Measurements from ENCODE around the gene CEP44.
"Not testable (repeated sequence)": the region's sequence is repeated elsewhere in the genome, so short reads cannot be mapped to it uniquely, and the experiment has no call there.

CEP44 gene

GRCh38 chr4:174324725-174325124 lies 41.0 kb downstream of the CEP44 start:
- DNase-seq: no peak

- DNase-seq: no peak
These were observed 49.2 kb downstream of the CEP44 start for GRCh38 chr4:174332741-174333493.

GRCh38 chr4:174334628-174335027 lies 50.9 kb downstream of the CEP44 start:
- DNase-seq: no peak

GRCh38 chr4:174340714-174341113 lies 57.0 kb downstream of the CEP44 start:
- no peak for DNase-seq

- no peak for DNase-seq
These were observed 65.4 kb downstream of the CEP44 start for GRCh38 chr4:174349156-174349555.

- DNase-seq: no peak
These were observed 68.5 kb downstream of the CEP44 start for GRCh38 chr4:174352061-174352819.

- no peak for DNase-seq
These were observed 73.6 kb downstream of the CEP44 start for GRCh38 chr4:174357321-174357720.

GRCh38 chr4:174358410-174358809 lies 74.7 kb downstream of the CEP44 start:
- DNase-seq: no peak

- DNase-seq: no peak
These were observed 75.1 kb downstream of the CEP44 start for GRCh38 chr4:174358829-174359228.

- no peak for DNase-seq
These were observed 78.6 kb downstream of the CEP44 start for GRCh38 chr4:174362340-174362739.

- DNase-seq: not testable (repeated sequence)
These were observed 80.1 kb downstream of the CEP44 start for GRCh38 chr4:174363782-174364181.

GRCh38 chr4:174365018-174365587 lies 81.4 kb downstream of the CEP44 start:
- no peak for DNase-seq

GRCh38 chr4:174369985-174370384 lies 86.3 kb downstream of the CEP44 start:
- DNase-seq: no peak

- DNase-seq: no peak
These were observed 90.1 kb downstream of the CEP44 start for GRCh38 chr4:174373821-174374220.

GRCh38 chr4:174375422-174375821 lies 91.7 kb downstream of the CEP44 start:
- DNase-seq: no peak

GRCh38 chr4:174377613-174378012 lies 93.9 kb downstream of the CEP44 start:
- no peak for DNase-seq

- DNase-seq: no peak
These were observed 95.2 kb downstream of the CEP44 start for GRCh38 chr4:174378951-174379350.

- not testable (repeated sequence) for DNase-seq
These were observed 96.5 kb downstream of the CEP44 start for GRCh38 chr4:174380206-174380605.

- no peak for DNase-seq
These were observed 97.2 kb downstream of the CEP44 start for GRCh38 chr4:174380699-174381439.

GRCh38 chr4:174381440-174381800 lies 97.7 kb downstream of the CEP44 start:
- no peak for DNase-seq

Measured in T1000 (cell line).